ENCODE measurements around the gene BHLHA9.

The BHLHA9 gene

DNA sequence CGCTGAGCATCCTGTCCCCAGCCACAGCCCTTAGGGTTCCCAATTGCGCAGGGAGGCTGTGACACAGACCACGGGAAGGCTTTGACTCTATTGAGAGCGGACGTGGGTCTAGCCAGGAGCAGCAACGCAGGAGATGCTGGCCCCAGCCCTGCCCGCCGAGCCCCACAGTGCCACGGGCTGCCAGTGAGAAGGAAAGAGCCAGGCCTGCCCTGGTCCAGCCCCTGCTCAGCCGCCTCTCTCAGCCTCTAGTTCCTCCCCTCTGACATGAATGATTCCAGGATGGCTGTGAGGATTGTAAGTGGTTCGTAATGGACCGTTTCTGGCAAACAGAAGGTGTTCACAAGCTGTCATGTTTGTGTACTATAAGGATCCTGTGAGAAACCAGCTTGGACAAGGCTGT is 2.5 kb downstream of the BHLHA9 start:
- TF ChIP-seq ZNF274 (IDR thresholded peaks at IDR 0.05; ENCODE audit: low read depth, low read length) = no peak
- no peak overlapping the region for H3K4me3 ChIP-seq (ENCODE audit: low read length)

DNA sequence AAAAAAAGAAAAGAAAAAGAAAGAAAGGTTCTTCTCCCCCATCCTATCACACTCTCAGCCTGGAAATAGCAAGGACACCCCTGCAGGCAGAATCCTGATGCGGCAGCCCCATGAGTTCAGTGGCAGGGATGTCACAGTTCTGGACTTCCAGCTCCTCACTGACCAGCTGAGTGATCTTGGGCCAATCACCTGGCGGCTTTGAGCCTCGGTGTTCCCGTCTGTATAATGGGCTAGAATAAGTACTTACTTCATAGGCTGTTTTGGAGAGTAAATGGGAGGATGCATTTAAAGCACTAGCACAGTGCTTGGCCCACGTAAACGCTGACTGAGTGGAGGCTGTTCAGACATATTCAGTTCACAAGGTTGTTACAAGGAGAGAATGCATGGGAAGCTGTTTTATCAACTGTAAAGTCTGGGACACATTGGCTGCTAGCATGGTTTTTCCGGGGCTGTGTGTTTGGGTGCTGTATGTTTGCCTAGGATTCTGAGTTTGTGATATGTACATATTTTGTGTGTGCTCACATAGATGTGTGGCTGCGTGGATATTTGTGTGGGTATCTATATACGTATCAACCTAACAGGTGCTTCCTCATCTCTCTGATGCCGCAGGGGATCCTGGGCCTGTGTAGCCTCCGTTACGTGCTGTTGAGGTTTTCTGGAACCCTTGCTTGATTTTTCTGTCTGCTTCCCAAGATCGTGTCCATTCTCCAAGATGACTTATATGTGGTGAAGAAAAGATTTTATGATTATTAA is 3.4 kb downstream of the BHLHA9 start:
- no peak for TF ChIP-seq ZNF274 (IDR thresholded peaks at IDR 0.05; ENCODE audit: low read depth, low read length)

DNA sequence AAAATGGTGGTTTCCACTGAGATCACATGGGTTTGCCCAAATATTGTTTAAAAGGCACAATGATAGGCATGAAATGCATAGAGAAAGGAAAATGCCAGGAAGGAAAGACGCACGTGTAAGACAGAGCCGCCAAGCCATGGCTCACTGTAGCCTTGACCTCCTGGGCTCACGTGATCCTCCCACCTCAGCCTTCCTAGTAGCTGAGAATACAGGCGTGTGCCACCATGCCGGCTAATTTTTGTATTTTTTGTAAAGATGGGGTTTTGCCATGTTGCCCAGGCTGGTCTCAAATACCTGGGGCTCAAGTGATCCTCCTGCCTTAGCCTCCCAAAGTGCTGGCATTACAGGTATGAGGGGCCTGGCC is 4.0 kb downstream of the BHLHA9 start:
- no peak overlapping the region for H3K4me3 ChIP-seq (ENCODE audit: low read length)
- TF ChIP-seq ZNF274 (IDR thresholded peaks at IDR 0.05; ENCODE audit: low read depth, low read length) = no peak

More for the DNA sequence above, 3.4 kb downstream of the BHLHA9 start:
- H3K4me3 ChIP-seq (ENCODE audit: low read length) = no peak overlapping the region

DNA sequence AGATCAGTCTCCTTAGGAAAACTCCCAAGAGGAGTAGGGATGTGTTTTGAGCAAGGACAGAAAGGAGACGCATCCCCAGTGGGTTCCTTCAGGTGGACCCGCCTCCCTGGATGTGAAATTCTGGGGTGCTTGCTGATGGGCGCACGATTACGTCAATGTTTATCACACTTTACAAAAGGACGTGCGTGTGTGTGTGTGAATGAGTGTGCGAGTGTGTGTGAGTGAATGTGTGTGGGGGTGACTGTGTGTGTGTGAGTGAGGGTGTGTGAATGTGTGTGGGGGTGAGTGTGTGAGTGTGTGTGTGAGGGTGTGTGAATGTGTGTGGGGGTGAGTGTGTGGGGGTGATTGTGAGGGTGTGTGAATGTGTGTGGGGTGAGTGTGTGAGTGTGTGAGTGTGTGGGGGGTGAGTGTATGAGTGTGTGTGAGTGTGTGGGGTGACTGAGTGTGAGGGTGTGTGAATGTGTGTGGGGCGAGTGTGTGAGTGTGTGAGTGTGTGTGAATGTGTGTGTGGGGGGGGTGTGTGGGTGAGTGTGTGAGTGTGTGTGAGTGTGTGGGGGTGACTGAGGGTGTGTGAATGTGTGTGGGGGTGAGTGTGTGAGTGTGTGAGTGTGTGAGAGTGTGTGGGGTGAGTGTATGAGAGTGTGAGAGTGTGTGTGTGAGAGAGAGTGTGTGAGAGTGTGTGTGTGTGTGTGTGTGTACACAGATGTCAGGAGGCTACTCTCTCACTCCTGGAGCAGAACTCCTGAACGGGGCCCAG is 5.1 kb downstream of the BHLHA9 start:
- no peak for TF ChIP-seq ZNF274 (IDR thresholded peaks at IDR 0.05; ENCODE audit: low read depth, low read length)

DNA sequence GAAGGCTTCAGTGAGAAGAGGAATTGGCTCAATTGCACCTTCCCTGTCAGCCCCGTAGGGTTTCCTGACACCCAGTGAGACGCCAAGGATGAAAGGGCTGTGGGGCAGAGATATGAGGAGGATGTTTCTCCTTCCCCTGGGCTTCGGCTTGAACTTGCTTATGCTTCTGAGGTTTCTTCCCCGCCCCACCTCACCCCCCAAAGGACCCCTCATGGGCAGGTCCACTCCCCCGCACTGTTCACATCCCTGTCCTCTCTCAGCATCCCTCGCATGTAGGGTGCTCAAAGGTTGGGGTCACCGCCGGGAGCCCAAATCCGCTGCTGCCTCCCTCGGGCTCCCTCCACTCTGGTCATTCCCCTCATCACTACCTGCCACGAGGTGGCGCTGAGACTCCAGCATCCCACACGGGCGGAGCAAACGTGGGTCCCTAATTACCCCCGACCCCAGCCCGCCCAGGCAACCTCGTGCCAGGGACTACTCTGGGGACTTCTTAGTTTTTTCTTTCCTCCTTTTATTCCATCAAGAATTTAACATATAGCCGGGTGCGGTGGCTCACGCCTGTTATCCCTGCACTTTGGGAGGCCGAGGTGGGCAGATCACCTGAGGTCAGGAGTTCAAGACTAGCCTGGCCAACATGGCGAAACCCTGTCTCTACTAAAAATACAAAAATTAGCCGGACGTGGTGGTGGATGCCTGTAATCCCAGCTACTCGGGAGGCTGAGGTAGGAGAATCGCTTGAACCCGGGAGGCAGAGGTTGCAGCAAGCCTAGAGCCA is 5.9 kb downstream of the BHLHA9 start:
- H3K4me3 ChIP-seq (ENCODE audit: low read length) = no peak overlapping the region
- no peak for TF ChIP-seq ZNF274 (IDR thresholded peaks at IDR 0.05; ENCODE audit: low read depth, low read length)

More for the DNA sequence above, 5.1 kb downstream of the BHLHA9 start:
- no peak overlapping the region for H3K4me3 ChIP-seq (ENCODE audit: low read length)

DNA sequence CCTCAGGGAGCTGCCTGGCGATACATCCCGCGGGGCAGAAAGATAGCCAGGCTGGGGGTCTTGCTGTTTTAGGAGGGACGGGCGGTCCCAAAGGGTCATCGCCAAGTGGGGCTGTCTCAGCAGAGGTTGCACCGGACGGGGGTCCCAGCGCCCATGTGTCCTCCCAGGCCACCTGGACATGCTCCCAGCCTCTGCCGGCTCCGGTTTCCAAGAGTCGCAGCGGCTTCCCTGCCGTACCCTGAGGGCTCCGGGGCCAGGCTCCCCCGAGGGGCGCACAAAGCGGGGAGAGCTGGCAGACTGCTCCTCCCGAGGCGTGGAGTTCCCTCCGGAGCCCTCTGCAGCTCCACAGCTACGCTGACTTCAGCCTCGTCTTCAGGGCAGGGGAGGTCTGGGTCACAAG is 10.4 kb downstream of the BHLHA9 start:
- no peak for TF ChIP-seq ZNF274 (IDR thresholded peaks at IDR 0.05; ENCODE audit: low read depth, low read length)
- no peak overlapping the region for H3K4me3 ChIP-seq (ENCODE audit: low read length)

DNA sequence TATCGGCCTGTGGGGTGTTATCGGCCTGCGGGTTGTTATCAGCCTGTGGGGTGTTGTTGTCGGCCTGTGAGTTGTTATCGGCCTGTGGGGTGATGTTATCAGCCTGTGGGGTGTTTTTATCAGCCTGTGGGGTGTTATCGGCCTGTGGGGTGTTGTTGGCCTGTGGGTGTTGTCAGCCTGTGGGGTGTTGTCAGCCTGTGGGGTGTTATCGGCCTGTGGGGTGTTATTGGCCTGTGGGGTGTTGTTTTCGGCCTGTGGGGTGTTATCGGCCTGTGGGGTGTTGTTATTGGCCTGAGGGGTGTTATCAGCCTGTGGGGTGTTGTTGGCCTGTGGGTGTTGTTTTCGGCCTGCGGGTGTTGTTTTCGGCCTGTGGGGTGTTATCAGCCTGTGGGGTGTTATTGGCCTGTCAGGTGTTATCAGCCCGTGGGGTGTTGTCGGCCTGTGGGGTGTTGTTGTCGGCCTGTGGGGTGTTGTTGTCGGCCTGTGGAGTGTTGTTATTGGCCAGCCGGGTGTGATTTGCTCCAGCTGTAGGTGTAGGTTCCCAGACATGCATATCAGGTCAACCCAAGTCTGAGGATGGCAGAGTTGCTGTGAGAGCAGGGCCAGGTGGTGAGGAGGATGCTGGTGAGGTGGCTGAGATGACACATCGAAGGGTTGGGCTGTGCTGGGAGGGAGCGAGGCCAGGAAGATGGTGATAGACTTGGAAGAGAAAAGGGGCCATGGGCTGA is 16.3 kb downstream of the BHLHA9 start:
- H3K4me3 ChIP-seq (ENCODE audit: low read length) = no peak overlapping the region
- no peak for TF ChIP-seq ZNF274 (IDR thresholded peaks at IDR 0.05; ENCODE audit: low read depth, low read length)

DNA sequence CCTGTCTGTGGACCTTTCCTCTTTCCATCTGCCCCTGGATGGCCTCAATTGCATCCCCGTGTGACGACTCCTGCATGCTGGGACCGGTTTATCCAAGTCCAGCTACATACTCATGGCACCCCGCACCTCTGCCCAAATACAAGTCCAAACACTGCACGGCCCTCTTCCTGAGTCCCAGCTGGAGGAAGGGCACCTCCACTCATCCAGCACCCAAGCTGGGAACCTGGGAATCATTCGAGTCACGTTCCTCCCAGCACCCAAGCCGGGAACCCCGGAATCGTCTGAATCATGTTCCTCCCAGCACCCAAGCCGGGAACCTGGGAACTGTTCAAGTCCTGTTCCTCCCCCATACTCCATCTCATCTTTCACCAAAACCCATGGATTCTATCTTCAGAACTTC is 19.5 kb downstream of the BHLHA9 start:
- TF ChIP-seq ZNF274 (IDR thresholded peaks at IDR 0.05; ENCODE audit: low read depth, low read length) = no peak
- no peak overlapping the region for H3K4me3 ChIP-seq (ENCODE audit: low read length)

DNA sequence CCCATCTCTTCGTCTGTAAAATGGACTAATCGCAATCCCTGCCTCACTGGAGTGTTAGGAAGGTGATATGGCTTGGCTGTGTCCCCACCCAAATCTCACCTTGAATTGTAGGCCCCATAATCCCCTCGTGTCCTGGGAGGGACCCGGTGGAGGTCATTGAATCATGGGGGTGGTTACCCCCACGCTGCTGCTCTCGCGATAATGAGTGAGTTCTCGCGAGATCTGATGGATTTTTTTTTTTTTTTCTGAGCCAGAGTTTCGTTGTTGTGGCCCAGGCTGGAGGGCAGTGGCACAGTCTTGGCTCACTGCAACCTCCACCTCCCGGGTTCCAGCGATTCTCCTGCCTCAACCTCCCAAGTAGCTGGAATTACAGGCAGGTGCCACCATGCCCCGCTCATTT is 20.4 kb downstream of the BHLHA9 start:
- TF ChIP-seq ZNF274 (IDR thresholded peaks at IDR 0.05; ENCODE audit: low read depth, low read length) = no peak
- H3K4me3 ChIP-seq (ENCODE audit: low read length) = no peak overlapping the region

DNA sequence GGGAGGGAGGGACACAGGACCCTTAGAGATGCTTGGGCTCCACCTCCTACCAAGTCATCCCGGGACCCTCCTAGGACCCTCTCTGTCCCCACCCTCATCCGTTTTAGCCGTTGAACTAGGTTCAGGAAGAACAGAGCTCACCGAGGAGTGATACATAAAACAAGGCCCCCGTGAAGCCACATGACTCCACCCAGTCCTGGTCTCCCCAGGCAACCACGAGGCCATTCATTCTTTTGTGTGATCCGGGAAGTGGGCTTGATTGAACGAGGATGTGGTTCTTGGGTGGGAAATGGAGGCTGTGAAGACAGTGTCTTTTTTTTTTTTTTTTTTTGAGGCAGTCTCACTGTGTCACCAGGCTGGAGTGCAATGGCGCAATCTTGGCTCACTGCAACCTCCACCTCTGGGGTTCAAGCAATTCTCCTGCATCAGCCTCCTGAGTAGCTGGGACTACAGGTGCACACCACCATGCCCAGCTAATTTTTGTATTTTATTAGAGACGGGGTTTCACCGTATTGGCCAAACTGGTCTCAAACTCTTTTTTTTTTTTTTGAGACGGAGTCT is 24.0 kb downstream of the BHLHA9 start:
- TF ChIP-seq ZNF274 (IDR thresholded peaks at IDR 0.05; ENCODE audit: low read depth, low read length) = no peak

DNA sequence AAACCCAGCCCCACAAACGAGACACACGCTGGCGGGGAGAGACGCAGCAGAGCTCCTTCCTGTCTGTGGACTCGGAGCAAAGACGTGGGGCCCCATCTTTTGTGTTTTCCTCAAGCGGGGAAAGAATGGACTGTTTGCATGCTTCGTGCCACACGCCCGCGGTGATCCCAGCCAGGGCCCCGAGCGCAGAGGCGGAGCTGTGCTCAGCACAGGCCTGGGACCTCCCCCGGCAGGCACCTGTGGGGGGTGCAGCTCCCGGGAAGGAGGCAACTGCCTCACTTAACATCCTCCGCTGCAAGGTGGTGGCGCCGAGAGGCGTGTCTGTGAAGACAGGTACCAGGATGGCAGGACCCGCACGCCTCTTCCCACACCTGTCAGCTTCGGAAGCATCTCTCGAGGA is 28.4 kb downstream of the BHLHA9 start:
- no peak for TF ChIP-seq ZNF274 (IDR thresholded peaks at IDR 0.05; ENCODE audit: low read depth, low read length)
- H3K4me3 ChIP-seq (ENCODE audit: low read length) = no peak overlapping the region

More for the DNA sequence above, 24.0 kb downstream of the BHLHA9 start:
- no peak overlapping the region for H3K4me3 ChIP-seq (ENCODE audit: low read length)

DNA sequence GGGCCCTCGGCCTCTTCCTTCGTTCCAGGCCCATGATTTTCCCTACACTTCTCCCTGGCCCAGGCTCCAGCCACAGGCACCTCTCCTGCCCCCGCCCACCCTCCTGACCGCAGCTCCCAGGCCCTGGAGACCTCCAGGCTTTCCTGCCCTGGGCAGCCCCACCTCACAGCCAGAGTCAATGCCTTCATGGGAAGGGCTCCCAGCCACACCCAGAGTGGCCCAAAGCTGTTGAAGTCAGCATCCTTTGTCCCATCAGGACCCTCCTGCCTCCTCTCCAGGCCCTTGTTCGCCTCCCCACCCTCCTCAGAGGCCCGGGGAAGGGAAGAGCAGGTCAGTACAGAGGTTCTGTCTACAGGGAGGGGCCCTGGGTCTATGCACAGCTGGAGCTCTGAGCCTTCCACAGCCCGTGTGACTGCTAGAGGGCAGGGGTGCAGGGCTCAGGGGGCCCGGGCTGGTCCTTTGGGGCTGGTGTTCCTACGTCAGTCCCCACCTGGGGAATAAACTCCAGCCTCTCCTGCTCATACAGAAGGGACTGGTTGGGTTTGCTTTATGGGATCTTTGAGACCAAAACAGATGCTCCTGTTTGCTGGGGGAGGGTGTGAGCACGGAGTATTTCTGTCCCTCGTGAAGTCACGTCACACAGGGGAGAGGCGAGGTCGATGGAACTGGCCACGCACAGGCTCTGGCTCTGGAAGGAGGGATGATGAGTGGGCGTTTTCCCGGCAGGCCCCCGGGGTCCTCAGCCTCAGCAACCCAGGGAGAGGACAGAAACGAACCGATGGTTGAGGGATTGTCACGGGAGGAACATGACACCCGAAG is 29.5 kb downstream of the BHLHA9 start:
- TF ChIP-seq ZNF274 (IDR thresholded peaks at IDR 0.05; ENCODE audit: low read depth, low read length) = no peak
- no peak overlapping the region for H3K4me3 ChIP-seq (ENCODE audit: low read length)

DNA sequence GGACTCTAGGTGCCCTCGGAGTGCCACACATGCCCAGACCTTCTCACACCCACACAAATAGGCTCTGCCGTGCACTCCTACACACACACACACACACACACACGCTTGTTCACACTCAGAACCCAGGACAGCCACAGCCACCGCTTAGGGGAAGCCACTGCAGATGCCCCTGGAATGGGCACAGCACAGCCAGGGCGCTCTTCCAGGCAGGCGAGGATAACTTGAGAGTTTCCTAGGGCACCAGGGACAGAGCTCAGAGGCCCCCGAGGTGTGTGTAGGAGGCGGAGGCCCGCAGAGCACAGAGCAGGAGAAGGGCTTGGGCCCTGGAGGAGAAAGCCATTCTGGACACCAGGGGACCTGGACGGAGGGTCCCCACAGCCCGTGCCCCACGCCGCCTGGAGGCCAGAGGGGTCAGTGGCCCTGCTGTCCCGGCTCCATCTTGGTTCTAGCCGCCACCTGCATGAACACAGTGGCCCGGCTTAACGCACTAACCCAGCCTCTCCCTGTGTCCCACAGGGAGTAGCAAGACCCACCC is 30.2 kb downstream of the BHLHA9 start:
- H3K4me3 ChIP-seq (ENCODE audit: low read length) = no peak overlapping the region
- no peak for TF ChIP-seq ZNF274 (IDR thresholded peaks at IDR 0.05; ENCODE audit: low read depth, low read length)
